C4-2B (cell line): ENCODE data around the gene GNS.

ENCODE experiments used
- H3K27ac ChIP-seq: fragments of 450-650 bp; 2 replicates; pipeline ENCODE4 v1.5.1; 2017
- ZFX ChIP-seq: fragments of 450-650 bp; IDR thresholded peaks from 2 replicates; pipeline ENCODE4 v1.6.1; 2017
- TF ChIP-seq, protein P1 (sequence below): fragments of 450-650 bp; conservative IDR thresholded peaks from 2 replicates; pipeline ENCODE4 v1.5.1; 2017; ENCODE audit warnings: mild to moderate bottlenecking

The GNS gene

DNA sequence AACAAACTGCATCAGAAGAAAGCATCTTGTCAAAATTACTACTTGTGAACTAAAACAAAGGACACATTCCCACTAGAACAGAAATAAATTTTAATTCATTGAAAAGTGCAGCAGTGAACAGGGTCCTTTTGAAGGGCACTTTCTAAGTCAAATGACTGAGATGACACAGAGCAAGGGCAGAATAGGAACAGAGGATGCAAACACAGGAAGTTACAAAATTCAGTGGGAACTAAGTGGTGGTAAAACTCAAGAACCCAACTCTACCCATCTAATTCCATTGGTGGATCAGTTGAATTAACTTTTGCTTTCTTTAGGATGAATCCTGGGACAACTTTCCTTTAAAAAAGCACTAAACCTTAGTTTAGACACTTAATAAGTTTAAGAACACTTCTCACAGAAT, 45.8 kb downstream of the GNS start:
- TF ChIP-seq, protein P1, sequence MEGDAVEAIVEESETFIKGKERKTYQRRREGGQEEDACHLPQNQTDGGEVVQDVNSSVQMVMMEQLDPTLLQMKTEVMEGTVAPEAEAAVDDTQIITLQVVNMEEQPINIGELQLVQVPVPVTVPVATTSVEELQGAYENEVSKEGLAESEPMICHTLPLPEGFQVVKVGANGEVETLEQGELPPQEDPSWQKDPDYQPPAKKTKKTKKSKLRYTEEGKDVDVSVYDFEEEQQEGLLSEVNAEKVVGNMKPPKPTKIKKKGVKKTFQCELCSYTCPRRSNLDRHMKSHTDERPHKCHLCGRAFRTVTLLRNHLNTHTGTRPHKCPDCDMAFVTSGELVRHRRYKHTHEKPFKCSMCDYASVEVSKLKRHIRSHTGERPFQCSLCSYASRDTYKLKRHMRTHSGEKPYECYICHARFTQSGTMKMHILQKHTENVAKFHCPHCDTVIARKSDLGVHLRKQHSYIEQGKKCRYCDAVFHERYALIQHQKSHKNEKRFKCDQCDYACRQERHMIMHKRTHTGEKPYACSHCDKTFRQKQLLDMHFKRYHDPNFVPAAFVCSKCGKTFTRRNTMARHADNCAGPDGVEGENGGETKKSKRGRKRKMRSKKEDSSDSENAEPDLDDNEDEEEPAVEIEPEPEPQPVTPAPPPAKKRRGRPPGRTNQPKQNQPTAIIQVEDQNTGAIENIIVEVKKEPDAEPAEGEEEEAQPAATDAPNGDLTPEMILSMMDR = no peak
- no peak for TF ChIP-seq ZFX
- H3K27ac ChIP-seq = no peak overlapping the region

DNA sequence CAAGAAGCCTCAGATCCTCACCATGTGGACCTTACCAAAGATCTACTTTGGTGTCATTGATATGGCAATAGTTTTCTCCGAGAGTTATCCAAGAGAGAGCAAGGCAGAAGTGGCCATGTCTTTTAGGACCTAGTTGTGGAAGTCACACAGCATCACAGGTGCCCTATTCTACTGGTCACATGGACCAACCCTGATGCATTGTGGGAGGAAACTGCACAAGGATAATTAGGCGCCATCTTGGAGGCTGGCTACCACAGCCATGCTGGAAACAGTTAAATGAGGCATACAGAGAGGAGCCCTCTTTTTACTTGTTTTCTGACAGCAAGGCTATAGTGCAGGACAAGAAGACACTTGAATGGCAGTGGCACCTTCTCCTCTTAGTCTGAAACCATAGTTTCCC, 49.8 kb downstream of the GNS start:
- TF ChIP-seq ZFX = no peak
- TF ChIP-seq, protein P1 = no peak
- no peak overlapping the region for H3K27ac ChIP-seq

- H3K27ac ChIP-seq = no peak overlapping the region
- TF ChIP-seq ZFX = no peak
- TF ChIP-seq, protein P1 = no peak
These were observed 51.3 kb downstream of the GNS start for GRCh38 chr12:64707926-64708325.

DNA sequence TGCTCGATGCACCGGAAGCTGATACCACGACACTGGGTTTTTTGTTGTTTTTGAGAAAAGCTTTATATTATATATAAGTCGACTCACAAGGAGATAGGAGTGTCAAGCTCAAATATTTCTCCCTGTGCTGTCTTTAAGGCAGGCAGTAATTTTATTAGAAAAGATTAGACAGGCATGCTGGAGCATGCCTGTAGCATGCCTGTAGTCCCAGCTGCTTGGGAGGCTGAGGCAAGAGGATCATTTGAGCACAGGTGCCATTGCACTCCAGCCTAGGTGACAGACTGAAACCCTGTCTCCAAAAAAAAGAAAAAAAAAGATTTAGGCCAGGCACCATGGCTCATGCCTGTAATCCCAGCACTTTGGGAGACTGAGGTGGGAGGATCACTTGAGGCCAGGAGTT, 51.8 kb downstream of the GNS start:
- TF ChIP-seq, protein P1 = no peak
- no peak for TF ChIP-seq ZFX
- H3K27ac ChIP-seq = no peak overlapping the region

GRCh38 chr12:64706857-64707256, 52.3 kb downstream of the GNS start:
- TF ChIP-seq, protein P1 = no peak
- no peak for TF ChIP-seq ZFX
- H3K27ac ChIP-seq = no peak overlapping the region

DNA sequence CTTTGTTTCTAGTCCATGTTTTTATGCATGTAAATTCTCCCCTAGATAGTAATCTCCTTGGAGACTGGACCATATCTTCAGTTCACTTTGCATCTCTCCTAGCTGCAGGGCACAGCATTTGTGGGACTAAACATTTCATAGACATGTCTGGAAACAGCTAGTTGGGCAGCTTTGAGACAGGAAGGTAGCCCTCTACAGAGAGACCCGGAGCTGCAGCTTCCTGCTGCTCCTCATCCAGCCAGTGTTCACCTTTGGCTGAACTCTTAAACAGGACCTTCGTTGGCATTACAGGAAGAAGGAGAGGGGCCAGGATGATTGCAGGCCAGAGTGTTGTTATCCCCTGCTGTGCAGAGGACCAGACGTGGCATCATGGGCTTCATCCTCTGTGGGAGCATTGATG, 52.9 kb downstream of the GNS start:
- no peak for TF ChIP-seq ZFX
- TF ChIP-seq, protein P1 = no peak
- H3K27ac ChIP-seq = no peak overlapping the region

GRCh38 chr12:64701283-64701682, 57.9 kb downstream of the GNS start:
- no peak overlapping the region for H3K27ac ChIP-seq
- TF ChIP-seq, protein P1 = no peak
- no peak for TF ChIP-seq ZFX
